ENCODE results near the gene APBB2. TPM values are rescaled to one million over a fixed set of nuclear protein-coding genes. Genes with fewer than 3 reads are reported as not detected.

The APBB2 gene
- total RNA-seq, 1 donor = 92.3 TPM

DNA sequence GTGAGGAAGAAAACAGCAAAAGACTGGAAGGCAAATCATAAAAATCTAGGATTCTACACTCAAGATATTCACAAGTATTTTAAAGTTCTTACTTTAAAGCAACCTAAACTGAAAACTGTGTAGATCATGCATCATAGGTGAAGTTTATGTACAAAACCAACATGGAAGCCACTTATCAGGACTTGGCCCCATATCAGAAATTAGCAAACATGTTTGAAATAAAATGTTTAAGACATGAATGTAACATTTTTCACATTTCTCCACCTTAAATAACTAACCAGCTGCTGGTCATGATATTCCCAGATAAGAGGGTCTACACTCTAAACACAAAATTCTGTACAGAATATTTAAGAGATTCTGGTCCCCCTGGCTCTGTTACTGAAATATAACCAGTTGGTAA, 38.5 kb downstream of the APBB2 start:
- no peak overlapping the region for H2AFZ ChIP-seq (ENCODE audit: low read length)
- H3K4me1 ChIP-seq (ENCODE audit: insufficient read depth, low read length) = peaks cover 46% of the 10 kb centered on the region
- DNase-seq (ENCODE audit: insufficient read length, low spot score, missing footprints) = no peak
- peaks cover 80% of the 10 kb centered on the region for H3K79me2 ChIP-seq (ENCODE audit: insufficient read depth, low read length)
- no peaks in the 10 kb centered on the region for H3K27me3 ChIP-seq (ENCODE audit: insufficient read depth, low read length)
- H3K36me3 ChIP-seq (ENCODE audit: insufficient read depth, low read length) = no peaks in the 10 kb centered on the region
- no peaks in the 10 kb centered on the region for H3K9me3 ChIP-seq (ENCODE audit: low read depth, low read length)
- TF ChIP-seq, protein P1, sequence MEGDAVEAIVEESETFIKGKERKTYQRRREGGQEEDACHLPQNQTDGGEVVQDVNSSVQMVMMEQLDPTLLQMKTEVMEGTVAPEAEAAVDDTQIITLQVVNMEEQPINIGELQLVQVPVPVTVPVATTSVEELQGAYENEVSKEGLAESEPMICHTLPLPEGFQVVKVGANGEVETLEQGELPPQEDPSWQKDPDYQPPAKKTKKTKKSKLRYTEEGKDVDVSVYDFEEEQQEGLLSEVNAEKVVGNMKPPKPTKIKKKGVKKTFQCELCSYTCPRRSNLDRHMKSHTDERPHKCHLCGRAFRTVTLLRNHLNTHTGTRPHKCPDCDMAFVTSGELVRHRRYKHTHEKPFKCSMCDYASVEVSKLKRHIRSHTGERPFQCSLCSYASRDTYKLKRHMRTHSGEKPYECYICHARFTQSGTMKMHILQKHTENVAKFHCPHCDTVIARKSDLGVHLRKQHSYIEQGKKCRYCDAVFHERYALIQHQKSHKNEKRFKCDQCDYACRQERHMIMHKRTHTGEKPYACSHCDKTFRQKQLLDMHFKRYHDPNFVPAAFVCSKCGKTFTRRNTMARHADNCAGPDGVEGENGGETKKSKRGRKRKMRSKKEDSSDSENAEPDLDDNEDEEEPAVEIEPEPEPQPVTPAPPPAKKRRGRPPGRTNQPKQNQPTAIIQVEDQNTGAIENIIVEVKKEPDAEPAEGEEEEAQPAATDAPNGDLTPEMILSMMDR (IDR thresholded peaks at IDR 0.05; ENCODE audit: extremely low read depth, low read depth, low read length) = no peak
- H3K4me3 ChIP-seq (ENCODE audit: insufficient read depth, low read length) = no peak overlapping the region
- peak overlapping the region; percentile 76 for H3K4me2 ChIP-seq (ENCODE audit: insufficient read depth, low read length)
- H4K20me1 ChIP-seq (ENCODE audit: insufficient read depth, low read length) = peaks cover 2% of the 10 kb centered on the region
- H3K27ac ChIP-seq (ENCODE audit: low read depth, low read length) = peak overlapping the region; percentile 84

DNA sequence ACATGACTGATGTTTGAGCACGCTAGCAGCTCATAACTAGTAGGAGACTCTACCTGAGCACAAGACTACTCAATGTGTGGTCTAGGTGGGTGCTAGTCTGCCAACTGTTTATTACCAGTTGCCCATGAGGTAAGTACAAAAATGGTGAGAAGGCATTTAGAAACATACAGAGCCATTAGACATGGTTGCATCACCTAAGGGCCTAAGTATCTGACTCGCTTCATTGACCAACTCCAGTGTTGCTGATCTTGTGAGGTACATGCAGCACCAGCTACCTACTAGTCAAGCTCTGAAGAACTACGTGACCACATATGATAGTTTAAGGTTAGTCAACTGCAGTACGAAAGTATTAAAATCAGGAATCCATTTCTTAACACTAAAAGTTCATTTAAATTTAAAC, 39.9 kb downstream of the APBB2 start:
- no peak overlapping the region for H3K4me3 ChIP-seq (ENCODE audit: insufficient read depth, low read length)
- TF ChIP-seq, protein P1 (IDR thresholded peaks at IDR 0.05; ENCODE audit: extremely low read depth, low read depth, low read length) = no peak
- H4K20me1 ChIP-seq (ENCODE audit: insufficient read depth, low read length) = peaks cover 2% of the 10 kb centered on the region
- peaks cover 42% of the 10 kb centered on the region for H3K4me1 ChIP-seq (ENCODE audit: insufficient read depth, low read length)
- H3K4me2 ChIP-seq (ENCODE audit: insufficient read depth, low read length) = no peak overlapping the region
- no peaks in the 10 kb centered on the region for H3K36me3 ChIP-seq (ENCODE audit: insufficient read depth, low read length)
- no peaks in the 10 kb centered on the region for H3K27me3 ChIP-seq (ENCODE audit: insufficient read depth, low read length)
- H3K79me2 ChIP-seq (ENCODE audit: insufficient read depth, low read length) = peaks cover 80% of the 10 kb centered on the region
- no peak for DNase-seq (ENCODE audit: insufficient read length, low spot score, missing footprints)
- no peaks in the 10 kb centered on the region for H3K9me3 ChIP-seq (ENCODE audit: low read depth, low read length)
- no peak overlapping the region for H3K27ac ChIP-seq (ENCODE audit: low read depth, low read length)
- no peak overlapping the region for H2AFZ ChIP-seq (ENCODE audit: low read length)

DNA sequence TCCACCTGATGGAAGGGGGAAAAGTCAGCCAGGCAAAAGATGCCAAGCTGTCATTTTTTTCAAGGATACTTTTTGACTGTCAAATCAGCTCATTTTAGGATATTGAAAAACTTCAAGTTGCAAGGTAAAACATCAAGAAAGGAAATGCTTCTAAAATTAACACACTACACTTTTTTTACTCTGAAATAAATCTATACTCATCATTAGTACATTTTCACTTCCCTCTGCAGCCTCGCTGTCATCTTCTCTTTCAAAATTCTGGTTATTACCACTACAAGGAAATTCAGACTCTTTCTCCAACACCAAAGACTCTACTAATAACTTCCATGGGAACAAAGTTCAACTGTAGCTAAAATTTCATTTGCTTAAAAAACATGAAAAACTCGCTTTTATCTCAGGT, 41.6 kb downstream of the APBB2 start:
- no peaks in the 10 kb centered on the region for H3K36me3 ChIP-seq (ENCODE audit: insufficient read depth, low read length)
- no peak overlapping the region for H3K27ac ChIP-seq (ENCODE audit: low read depth, low read length)
- H3K4me2 ChIP-seq (ENCODE audit: insufficient read depth, low read length) = no peak overlapping the region
- no peaks in the 10 kb centered on the region for H3K27me3 ChIP-seq (ENCODE audit: insufficient read depth, low read length)
- peaks cover 76% of the 10 kb centered on the region for H3K79me2 ChIP-seq (ENCODE audit: insufficient read depth, low read length)
- H2AFZ ChIP-seq (ENCODE audit: low read length) = no peak overlapping the region
- H4K20me1 ChIP-seq (ENCODE audit: insufficient read depth, low read length) = no peaks in the 10 kb centered on the region
- peaks cover 25% of the 10 kb centered on the region for H3K4me1 ChIP-seq (ENCODE audit: insufficient read depth, low read length)
- no peaks in the 10 kb centered on the region for H3K9me3 ChIP-seq (ENCODE audit: low read depth, low read length)
- no peak for DNase-seq (ENCODE audit: insufficient read length, low spot score, missing footprints)
- TF ChIP-seq, protein P1 (IDR thresholded peaks at IDR 0.05; ENCODE audit: extremely low read depth, low read depth, low read length) = no peak
- no peak overlapping the region for H3K4me3 ChIP-seq (ENCODE audit: insufficient read depth, low read length)

DNA sequence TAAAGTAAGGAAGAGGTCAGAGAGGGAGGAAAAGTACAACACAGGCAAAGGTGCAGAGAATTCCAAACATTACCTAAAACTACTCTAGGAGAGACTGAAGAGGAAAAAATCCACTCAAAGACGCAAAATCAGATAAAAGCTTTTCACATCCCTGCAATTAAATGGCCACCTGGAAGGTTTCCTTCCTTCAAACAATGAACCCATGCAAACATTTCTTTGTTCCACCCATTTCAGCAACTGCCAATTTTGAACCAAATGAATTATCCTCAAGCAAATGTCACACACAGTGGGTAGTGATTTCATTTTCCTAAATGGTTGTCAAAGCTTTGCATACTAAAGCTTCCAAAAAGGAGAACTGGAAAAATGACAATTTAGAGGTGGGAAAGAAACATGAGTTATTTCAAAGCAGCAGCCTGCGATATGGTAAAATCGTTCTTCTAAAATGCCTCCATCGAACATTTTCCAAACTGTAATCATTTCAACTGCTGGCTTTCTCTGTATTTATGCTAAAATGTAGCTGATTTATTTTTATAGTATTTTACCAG, 45.0 kb downstream of the APBB2 start:
- Histone ChIP-seq H3K4me1 (ENCODE audit: insufficient read depth, low read length) (no peaks in the 10 kb centered on the region), H2AFZ (ENCODE audit: low read length) (no peak overlapping the region), H3K27ac (ENCODE audit: low read depth, low read length) (no peak overlapping the region), H3K4me2 (ENCODE audit: insufficient read depth, low read length) (no peak overlapping the region), H3K4me3 (ENCODE audit: insufficient read depth, low read length) (no peak overlapping the region), H3K36me3 (ENCODE audit: insufficient read depth, low read length) (no peaks in the 10 kb centered on the region), H3K79me2 (ENCODE audit: insufficient read depth, low read length) (peaks cover 92% of the 10 kb centered on the region), H3K27me3 (ENCODE audit: insufficient read depth, low read length) (no peaks in the 10 kb centered on the region), H3K9me3 (ENCODE audit: low read depth, low read length) (no peaks in the 10 kb centered on the region), H4K20me1 (ENCODE audit: insufficient read depth, low read length) (no peaks in the 10 kb centered on the region)
- TF ChIP-seq, protein P1 (IDR thresholded peaks at IDR 0.05; ENCODE audit: extremely low read depth, low read depth, low read length) = no peak
- no peak for DNase-seq (ENCODE audit: insufficient read length, low spot score, missing footprints)

Measured in osteoblast (primary cell).